CD4-positive, alpha-beta T cell (primary cell): Measurements from ENCODE around the gene LCN1. TPM values are rescaled to one million over a fixed set of nuclear protein-coding genes. Genes with fewer than 3 reads are reported as not detected.

ENCODE experiments used
- ATAC-seq: fragments of 200-7000 bp; cut with Tn5 transposase; one replicate; pipeline ENCODE4 v1.10.0; 2022; ENCODE audit warnings: mild to moderate bottlenecking; ENCODE audit not compliant: poor library complexity
- CTCF ChIA-PET: fragments of 350-600 bp; sonication (Branson Sonifier 250); formaldehyde crosslinking; loops from one replicate; lab custom pipeline; 2021; ENCODE audit warnings: antibody characterized with exemption, inconsistent platforms; lab: Charles Lee
- POLR2A ChIA-PET: fragments of 350-600 bp; sonication (Branson Sonifier 250); formaldehyde crosslinking; loops from one replicate; lab custom pipeline; 2021; ENCODE audit warnings: antibody characterized with exemption, inconsistent platforms; lab: Charles Lee
- DNase-seq, 14 experiments: peaks; one replicate each; pipeline ENCODE4 v3.0.0-alpha.2; 2013 to 2020; ENCODE audit warnings: mixed read lengths in 2 of 14
- H3K27ac ChIP-seq, 2 donors: one replicate each; pipeline versions ENCODE4 v1.5.1 to v1.7.0; 2013; ENCODE audit warnings: low read length in 2 of 2, low read depth in 1 of 2, mild to moderate bottlenecking in 1 of 2
- H3K27me3 ChIP-seq, 2 experiments: 1 replicate in 1 of 2; 2 replicates in 1 of 2; pipeline versions ENCODE4 v1.6.1 to v1.7.0; 2013; ENCODE audit warnings: low read length in 2 of 2, control low read depth in 1 of 2, mild to moderate bottlenecking in 1 of 2, moderate library complexity in 1 of 2; ENCODE audit not compliant: insufficient read depth in 2 of 2, control insufficient read depth in 1 of 2
- H3K36me3 ChIP-seq: one replicate; pipeline ENCODE4 v1.6.1; 2013; ENCODE audit warnings: low read length, control low read depth; ENCODE audit not compliant: insufficient read depth
- H3K4me1 ChIP-seq: one replicate; pipeline ENCODE4 v1.6.1; 2013; ENCODE audit warnings: low read length, control low read depth; ENCODE audit not compliant: insufficient read depth
- H3K4me3 ChIP-seq: one replicate; pipeline ENCODE4 v1.5.1; 2013; ENCODE audit warnings: mild to moderate bottlenecking, low read length, moderate library complexity
- H3K9me3 ChIP-seq, 2 experiments: 1 replicate in 1 of 2; 2 replicates in 1 of 2; pipeline versions ENCODE4 v1.6.1 to v1.7.0; 2013; ENCODE audit warnings: low read length in 2 of 2, mild to moderate bottlenecking in 2 of 2, control low read depth in 1 of 2, moderate library complexity in 1 of 2; ENCODE audit not compliant: control insufficient read depth in 1 of 2, insufficient read depth in 1 of 2
- H3K27ac Mint-ChIP-seq: one replicate; pipeline ENCODE4 v1.8.0; 2020; ENCODE audit warnings: mixed read lengths
- H3K27me3 Mint-ChIP-seq: one replicate; pipeline ENCODE4 v1.8.0; 2021; ENCODE audit warnings: mixed read lengths
- H3K36me3 Mint-ChIP-seq: one replicate; pipeline ENCODE4 v1.8.0; 2021; ENCODE audit warnings: low read depth, mixed read lengths
- H3K4me1 Mint-ChIP-seq: one replicate; pipeline ENCODE4 v1.8.0; 2021; ENCODE audit warnings: low read depth, mixed read lengths
- H3K4me3 Mint-ChIP-seq: one replicate; pipeline ENCODE4 v1.8.0; 2020; ENCODE audit warnings: mild to moderate bottlenecking, mixed read lengths
- H3K9me3 Mint-ChIP-seq: one replicate; pipeline ENCODE4 v1.8.0; 2020; ENCODE audit warnings: mixed read lengths
- CTCF ChIP-seq: fragments of 200-600 bp; IDR thresholded peaks from one replicate; pipeline ENCODE4 v1.8.0; 2022; ENCODE audit warnings: antibody characterized with exemption, mild to moderate bottlenecking
- intact Hi-C, 2 experiments: fragments of 100-400 bp; cut with DNase I in 1 of 2; cut with micrococcal nuclease in 1 of 2; formaldehyde crosslinking; loops; one replicate each; pipeline versions ENCODE4 v1.15.1 to v1.9.0; 2023 to 2025; cut with DNase I, micrococcal nuclease
- total RNA-seq, 174 experiments: library from RNA in 2 of 174; stranded (reverse) in 2 of 174; gene quantifications; one replicate each; pipeline ENCODE4 v1.2.3 and lab custom pipeline; 2021 to 2026

Gene LCN1
- total RNA-seq, 2 experiments from 2014 or later = not detected

- H3K27me3 Mint-ChIP-seq = peaks cover 7% of the 10 kb centered on the region
- TF ChIP-seq CTCF = no peak
- intact Hi-C loops = no loop called here
- Histone ChIP-seq H3K9me3 (peaks cover 0 to 11% of the 10 kb centered on the region in 2 experiments), H3K36me3 (no peaks in the 10 kb centered on the region), H3K4me3 (no peak overlapping the region), H3K27ac (no peak overlapping the region), H3K4me1 (no peaks in the 10 kb centered on the region), H3K27me3 (peaks cover 5 to 7% of the 10 kb centered on the region in 2 experiments)
- CTCF ChIA-PET = no interaction called here
- DNase-seq (no peak), ATAC-seq (no peak)
- peaks cover 3% of the 10 kb centered on the region for H3K9me3 Mint-ChIP-seq
- H3K27ac Mint-ChIP-seq = no peak overlapping the region
- no peaks in the 10 kb centered on the region for H3K36me3 Mint-ChIP-seq
- POLR2A ChIA-PET = no interaction called here
- H3K4me1 Mint-ChIP-seq = no peaks in the 10 kb centered on the region
- H3K4me3 Mint-ChIP-seq = no peak overlapping the region
These were observed 53.7 kb downstream of the LCN1 start for GRCh38 chr9:135574943-135575342.

Other genes starting within 250 kb of the LCN1 start
- under 1 TPM; 0.27 to 0.47 TPM for gene PPP1R26, start 41.7 kb upstream of the LCN1 start, total RNA-seq
- gene MRPS2, start 20.8 kb upstream of the LCN1 start, total RNA-seq = 10 to 100 TPM; 20.8 to 23.2 TPM
- not detected for gene OBP2A, start 24.7 kb downstream of the LCN1 start, total RNA-seq
- gene PAEP, start 40.3 kb downstream of the LCN1 start, total RNA-seq = not detected
- not detected for gene GLT6D1, start 118.1 kb downstream of the LCN1 start, total RNA-seq
- gene LCN9, start 141.9 kb downstream of the LCN1 start, total RNA-seq = not detected
- not detected for gene SOHLH1, start 178.0 kb downstream of the LCN1 start, total RNA-seq
- gene KCNT1, start 180.7 kb downstream of the LCN1 start, total RNA-seq = under 1 TPM; 0.11 to 0.22 TPM